ENCODE measurements around the gene ZFX. TPM values are rescaled to one million over a fixed set of nuclear protein-coding genes. Genes with fewer than 3 reads are reported as not detected.
"Not testable (repeated sequence)": the region's sequence is repeated elsewhere in the genome, so short reads cannot be mapped to it uniquely, and the experiment has no call there.

The ZFX gene
- total RNA-seq, 4 donors from 2014 or later = 19.2 to 88.0 (median 49.5) TPM

- H3K4me3 ChIP-seq = no peak overlapping the region
- no peak for DNase-seq
- no peaks in the 10 kb centered on the region for H3K27me3 ChIP-seq
- H3K27ac ChIP-seq = no peak overlapping the region
- no peaks in the 10 kb centered on the region for H3K36me3 ChIP-seq
- intact Hi-C loops (cut with DNase I) = no loop called here
- TF ChIP-seq, protein P1, sequence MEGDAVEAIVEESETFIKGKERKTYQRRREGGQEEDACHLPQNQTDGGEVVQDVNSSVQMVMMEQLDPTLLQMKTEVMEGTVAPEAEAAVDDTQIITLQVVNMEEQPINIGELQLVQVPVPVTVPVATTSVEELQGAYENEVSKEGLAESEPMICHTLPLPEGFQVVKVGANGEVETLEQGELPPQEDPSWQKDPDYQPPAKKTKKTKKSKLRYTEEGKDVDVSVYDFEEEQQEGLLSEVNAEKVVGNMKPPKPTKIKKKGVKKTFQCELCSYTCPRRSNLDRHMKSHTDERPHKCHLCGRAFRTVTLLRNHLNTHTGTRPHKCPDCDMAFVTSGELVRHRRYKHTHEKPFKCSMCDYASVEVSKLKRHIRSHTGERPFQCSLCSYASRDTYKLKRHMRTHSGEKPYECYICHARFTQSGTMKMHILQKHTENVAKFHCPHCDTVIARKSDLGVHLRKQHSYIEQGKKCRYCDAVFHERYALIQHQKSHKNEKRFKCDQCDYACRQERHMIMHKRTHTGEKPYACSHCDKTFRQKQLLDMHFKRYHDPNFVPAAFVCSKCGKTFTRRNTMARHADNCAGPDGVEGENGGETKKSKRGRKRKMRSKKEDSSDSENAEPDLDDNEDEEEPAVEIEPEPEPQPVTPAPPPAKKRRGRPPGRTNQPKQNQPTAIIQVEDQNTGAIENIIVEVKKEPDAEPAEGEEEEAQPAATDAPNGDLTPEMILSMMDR (IDR thresholded peaks at IDR 0.05) = no peak
- no peak for TF ChIP-seq POLR2A (IDR thresholded peaks at IDR 0.05)
- H3K4me1 ChIP-seq = no peaks in the 10 kb centered on the region
- no peaks in the 10 kb centered on the region for H3K9me3 ChIP-seq
Measured at GRCh38 chrX:24137192-24137591, 12.3 kb upstream of the ZFX start.

DNA sequence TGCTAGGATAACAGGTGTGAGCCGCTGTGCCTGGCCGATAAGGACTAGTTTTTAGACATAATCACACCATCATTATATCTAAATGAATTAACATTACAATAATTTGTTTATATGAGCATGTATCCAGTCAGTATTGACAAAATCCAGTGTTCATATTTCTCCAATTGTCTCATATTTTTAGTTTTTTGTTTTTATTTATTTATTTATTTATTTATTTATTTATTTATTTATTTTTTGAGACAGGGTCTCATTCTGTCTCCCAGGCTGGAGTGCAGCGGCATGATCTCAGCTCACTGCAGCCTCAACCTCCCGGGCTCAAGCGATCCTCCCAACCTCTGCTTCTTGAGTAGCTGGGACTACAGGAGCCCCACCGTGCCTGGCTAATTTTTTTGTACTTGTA, 5.5 kb upstream of the ZFX start:
- H3K4me3 ChIP-seq = not testable (repeated sequence)
- peaks cover 13 to 34% (median 25%) of the 10 kb centered on the region in 3 donors for H3K4me1 ChIP-seq
- 94 to 97% methylated on average over 5 of the region's 6 CpGs for WGBS, 2 donors

GRCh38 chrX:24144528-24144927, 5.0 kb upstream of the ZFX start:
- 87 to 96% methylated on average over 2 to 4 of the region's 6 CpGs for WGBS, 2 donors
- TF ChIP-seq, protein P1 (IDR thresholded peaks at IDR 0.05) = no peak
- TF ChIP-seq POLR2A (IDR thresholded peaks at IDR 0.05) = no peak
- intact Hi-C loops (cut with DNase I) = no loop called here
- Histone ChIP-seq H3K36me3 (no peaks in the 10 kb centered on the region), H3K4me1 (peaks cover 13 to 34% (median 25%) of the 10 kb centered on the region in 3 donors), H3K4me3 (no peak overlapping the region), H3K27ac (no peak overlapping the region), H3K27me3 (no peaks in the 10 kb centered on the region), H3K9me3 (no peaks in the 10 kb centered on the region)
- DNase-seq = no peak

More for the DNA sequence above, 5.5 kb upstream of the ZFX start:
- H3K27me3 ChIP-seq; H3K36me3 ChIP-seq; H3K9me3 ChIP-seq; intact Hi-C loops (cut with DNase I); DNase-seq; H3K27ac ChIP-seq: not testable (repeated sequence)

- H3K27me3 ChIP-seq = no peaks in the 10 kb centered on the region
- H3K27ac ChIP-seq = peak overlapping the region; percentile 46 to 98 (median 72)
- H3K9me3 ChIP-seq = no peaks in the 10 kb centered on the region
- peak overlapping the region in 1 of 4 donors; percentile 4 for H3K4me3 ChIP-seq
- intact Hi-C loops (cut with DNase I) = no loop called here
- H3K36me3 ChIP-seq = no peaks in the 10 kb centered on the region
- 63 to 66% methylated on average over 4 of the region's 4 CpGs for WGBS, 2 donors
- H3K4me1 ChIP-seq = peaks cover 13 to 34% (median 25%) of the 10 kb centered on the region in 3 donors
- DNase-seq = no peak
- TF ChIP-seq, protein P1 (IDR thresholded peaks at IDR 0.05) = no peak
- TF ChIP-seq POLR2A (IDR thresholded peaks at IDR 0.05) = no peak
Measured at GRCh38 chrX:24145303-24146186, 4.0 kb upstream of the ZFX start.

GRCh38 chrX:24146283-24146949, 3.1 kb upstream of the ZFX start:
- intact Hi-C loops (cut with DNase I) = no loop called here
- no peak for DNase-seq
- H3K27ac ChIP-seq = peak overlapping the region; percentile 46 to 98 (median 72)
- peaks cover 19 to 39% (median 29%) of the 10 kb centered on the region in 3 donors for H3K4me1 ChIP-seq
- no peaks in the 10 kb centered on the region for H3K36me3 ChIP-seq
- TF ChIP-seq, protein P1 (IDR thresholded peaks at IDR 0.05) = no peak
- TF ChIP-seq POLR2A (IDR thresholded peaks at IDR 0.05) = no peak
- peak overlapping the region in 2 of 4 donors; percentile 4 to 45 for H3K4me3 ChIP-seq
- H3K27me3 ChIP-seq = no peaks in the 10 kb centered on the region
- WGBS, 2 donors = 7 to 30% methylated on average over 6 of the region's 6 CpGs
- H3K9me3 ChIP-seq = no peaks in the 10 kb centered on the region
